ENCODE measurements around the gene ATP6V0E2.
A peak's percentile ranks its signal among the peaks of the same experiment; 100 is the strongest.

The ATP6V0E2 gene

GRCh38 chr7:149838992-149839408, 34.8 kb upstream of the ATP6V0E2 start:
- DNase-seq = no peak

DNA sequence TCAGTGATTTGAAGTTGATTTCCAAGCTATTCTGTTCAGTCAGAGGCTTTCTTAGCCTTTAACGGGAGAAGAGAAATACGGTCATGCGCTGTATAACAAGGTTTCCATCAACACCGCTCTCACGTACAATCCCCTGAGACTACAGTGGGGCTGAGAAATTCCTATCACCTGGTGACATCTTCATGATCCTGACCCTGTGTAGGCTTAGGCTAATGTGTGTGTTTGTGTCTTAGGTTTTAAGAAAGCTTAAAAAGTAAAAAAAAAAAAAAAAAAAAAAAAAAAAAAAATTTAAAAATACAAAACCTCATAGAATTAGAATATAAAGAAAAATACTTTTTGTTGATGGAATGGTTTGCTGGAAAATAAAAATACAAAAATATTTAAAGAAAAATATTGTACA, 33.8 kb upstream of the ATP6V0E2 start:
- no peak for DNase-seq

DNA sequence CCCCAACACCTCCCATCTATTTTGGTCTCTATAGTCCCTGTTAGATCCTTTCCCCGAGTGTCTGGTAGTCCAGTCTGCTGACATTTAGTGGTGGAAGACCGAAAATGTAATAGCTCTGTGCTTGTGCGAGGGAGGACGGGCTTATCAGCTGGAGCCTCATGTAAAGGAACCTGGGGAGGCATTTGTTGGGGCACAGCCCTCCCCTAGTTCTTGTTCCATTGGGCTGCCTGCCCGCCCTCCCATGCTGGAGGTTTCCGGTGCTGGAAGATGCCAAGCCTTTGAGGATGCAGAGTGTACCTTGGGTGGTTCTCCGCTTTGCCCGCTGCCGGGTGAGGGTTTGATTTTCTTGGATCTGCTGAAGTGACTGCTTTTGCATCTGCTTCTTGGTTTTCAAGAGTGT, 30.2 kb upstream of the ATP6V0E2 start:
- DNase-seq = no peak

GRCh38 chr7:149844445-149844844, 29.3 kb upstream of the ATP6V0E2 start:
- DNase-seq = no peak

DNA sequence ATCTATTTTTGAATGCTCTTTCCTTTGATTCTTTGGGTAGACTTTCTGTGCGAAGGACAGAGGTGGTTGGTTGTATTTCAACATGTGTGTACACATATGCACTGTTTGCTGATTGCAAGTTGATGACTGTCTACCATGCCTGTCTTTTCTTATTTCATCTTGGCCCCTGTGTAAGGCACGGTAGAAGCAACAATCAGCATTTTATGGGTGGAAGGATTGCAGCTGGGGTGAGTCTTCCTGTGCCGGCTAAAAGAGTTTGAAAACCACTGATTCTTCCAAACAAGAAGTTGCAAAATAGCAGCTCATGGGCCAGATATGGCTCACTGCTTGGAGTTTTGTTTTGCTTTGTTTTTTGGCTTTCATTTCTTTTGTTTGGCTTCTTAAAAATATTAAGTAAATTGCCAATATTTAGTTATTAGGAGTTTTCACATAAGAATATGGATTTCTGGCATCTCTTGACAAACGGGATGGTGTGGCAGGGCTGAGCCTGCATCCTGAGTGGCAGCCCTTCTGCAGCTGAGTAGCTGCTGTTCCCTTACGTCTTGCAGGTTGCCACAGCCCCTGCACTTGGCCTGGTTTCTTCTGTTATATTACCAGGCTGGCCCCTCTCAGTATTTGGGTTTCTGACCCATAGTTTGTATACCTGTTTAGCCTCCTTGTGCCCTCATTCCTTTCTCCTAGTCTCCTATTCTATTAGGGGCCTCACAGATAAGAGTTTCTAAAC, 28.4 kb upstream of the ATP6V0E2 start:
- DNase-seq = no peak

DNA sequence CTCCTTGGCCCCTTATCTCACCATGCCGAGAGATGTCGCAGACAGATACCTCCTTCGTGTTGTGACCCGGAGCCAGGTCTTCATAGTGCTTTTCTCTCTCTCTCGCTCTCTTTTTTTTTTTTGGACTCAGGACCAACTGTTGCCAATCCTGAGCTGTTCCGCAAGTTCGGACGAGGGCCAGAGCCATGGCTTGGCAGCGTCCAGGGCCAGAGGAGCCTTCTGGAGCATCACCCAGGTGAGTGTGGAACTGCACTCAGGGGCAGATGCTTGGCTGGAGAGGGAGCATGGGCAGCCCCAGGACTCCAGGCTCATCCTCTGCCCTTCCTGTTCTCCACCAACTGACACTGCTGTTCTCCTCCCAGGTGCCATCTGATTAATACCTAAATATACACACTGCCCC, 27.7 kb upstream of the ATP6V0E2 start:
- no peak for DNase-seq

- no peak for DNase-seq
Observed at GRCh38 chr7:149846436-149847046, 27.2 kb upstream of the ATP6V0E2 start.

DNA sequence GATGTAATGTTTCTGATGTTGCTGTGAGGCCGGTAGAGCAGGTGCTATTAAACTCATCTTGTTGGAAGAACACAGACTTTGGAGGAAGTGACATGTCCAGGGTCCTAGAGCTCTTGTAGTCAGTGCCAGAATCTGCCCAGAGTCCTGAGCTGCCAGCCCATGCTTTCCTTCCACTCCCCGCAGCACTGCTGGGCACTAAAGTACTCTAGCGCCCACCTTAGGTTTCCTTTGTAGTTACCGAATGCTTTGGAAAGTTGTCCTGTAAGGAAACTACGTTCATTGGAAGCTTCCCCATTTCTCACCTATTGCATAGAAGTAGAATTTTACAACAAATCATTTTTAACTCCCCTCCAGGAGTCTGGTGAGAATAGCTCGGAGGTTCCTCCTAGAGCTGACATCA, 24.6 kb upstream of the ATP6V0E2 start:
- DNase-seq = no peak

GRCh38 chr7:149850007-149850594, 23.7 kb upstream of the ATP6V0E2 start:
- no peak for DNase-seq

- DNase-seq = no peak
Observed at GRCh38 chr7:149850716-149851115, 23.1 kb upstream of the ATP6V0E2 start.

GRCh38 chr7:149851449-149851848, 22.3 kb upstream of the ATP6V0E2 start:
- DNase-seq = no peak

DNA sequence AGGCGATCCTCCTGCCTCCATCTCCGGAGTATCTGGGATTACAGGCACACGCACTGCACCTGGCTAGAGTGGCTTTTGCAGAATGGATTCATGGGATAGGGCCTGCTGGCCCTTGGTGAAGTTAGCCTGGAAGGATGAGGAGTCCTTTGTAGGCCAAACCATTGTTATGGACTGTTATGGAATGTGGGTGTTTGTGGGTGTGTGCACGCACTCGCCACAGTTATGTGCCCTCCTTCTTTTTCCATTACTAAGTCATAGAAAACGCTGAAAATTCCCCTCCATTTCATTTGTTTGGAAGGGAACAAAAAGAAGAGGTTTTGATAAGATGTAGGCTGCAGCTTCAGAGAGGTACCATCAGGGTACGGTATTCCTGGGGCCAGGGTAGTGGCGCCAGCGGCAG, 20.6 kb upstream of the ATP6V0E2 start:
- DNase-seq = no peak

DNA sequence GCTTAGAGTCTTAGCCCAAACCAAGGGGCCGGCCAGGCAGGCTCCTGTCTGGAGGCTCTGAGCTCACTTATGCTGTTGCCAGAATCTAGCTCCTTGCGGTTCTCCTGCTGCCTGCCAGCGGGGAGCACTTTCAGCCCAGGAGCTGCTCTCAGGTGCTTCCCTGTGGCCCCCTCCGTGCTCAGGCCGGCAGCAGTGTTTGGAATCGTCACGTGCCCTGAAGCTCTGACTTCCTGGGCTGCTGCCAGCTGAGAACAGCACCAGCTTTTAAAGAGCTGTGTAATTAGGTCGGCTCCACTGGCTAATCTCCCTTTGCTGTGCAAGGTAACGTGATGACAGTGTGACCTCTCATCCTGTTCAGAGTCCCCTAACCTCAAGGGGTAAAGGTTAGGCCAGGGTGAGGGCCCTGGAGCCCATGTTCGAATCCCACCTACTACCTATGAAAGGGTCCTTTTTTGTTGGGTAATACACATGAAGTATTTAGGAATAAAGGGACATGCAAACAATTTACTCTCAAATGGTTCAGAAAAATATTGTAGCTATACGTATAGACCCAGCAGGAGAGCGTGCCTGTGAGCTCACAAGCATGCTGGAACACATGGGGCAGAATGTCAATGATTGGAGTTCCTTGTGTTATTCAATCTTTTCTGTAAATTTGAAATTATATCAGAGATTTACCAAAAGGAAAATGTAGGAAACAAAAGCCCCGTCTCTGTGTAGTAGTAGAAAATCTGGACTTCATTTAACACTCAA, 19.0 kb upstream of the ATP6V0E2 start:
- no peak for DNase-seq

DNA sequence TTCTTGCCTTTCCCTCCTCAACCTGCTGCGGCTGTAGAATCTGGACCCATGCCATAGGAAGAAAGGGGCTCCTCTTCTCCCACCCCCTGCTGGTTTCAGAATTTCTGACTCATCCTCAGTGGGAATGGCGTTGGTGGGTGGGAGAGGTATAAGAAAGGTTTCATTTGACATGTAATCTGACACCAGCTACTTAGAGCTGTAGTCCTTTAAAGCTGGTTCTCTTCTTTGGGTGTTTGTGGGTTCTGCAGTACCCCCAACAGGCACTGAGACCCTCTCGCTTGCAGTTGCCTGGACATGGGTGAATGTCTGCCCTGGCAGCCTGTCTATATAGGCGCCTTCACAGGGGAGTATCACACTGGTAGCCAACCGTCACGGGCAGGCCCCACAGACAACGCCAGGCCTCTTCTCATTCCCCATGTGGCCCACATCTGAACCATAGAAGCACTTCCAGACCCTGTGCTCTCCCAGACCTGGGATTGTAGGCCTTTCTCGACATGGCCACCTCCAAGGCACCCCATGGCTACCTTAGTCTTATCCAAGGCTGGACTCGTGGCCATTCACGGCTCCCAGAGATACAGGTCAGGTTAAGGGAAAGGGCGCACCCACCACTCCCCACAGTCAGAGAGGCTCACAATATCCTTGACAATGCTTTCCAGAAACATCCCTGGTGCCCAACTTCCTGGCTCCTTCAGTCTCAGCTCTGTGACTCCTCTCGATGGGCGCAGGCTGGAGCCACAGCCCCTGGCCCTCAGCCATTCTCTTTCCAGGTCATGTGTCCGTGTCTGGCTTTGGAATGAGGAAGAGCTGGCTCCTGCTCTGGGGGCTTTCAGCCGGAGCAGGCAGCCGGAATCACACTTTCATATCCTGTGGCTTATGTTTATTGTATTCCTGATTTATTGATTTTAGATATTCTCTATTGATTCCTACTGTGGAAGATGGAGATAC, 18.1 kb upstream of the ATP6V0E2 start:
- no peak for DNase-seq

DNA sequence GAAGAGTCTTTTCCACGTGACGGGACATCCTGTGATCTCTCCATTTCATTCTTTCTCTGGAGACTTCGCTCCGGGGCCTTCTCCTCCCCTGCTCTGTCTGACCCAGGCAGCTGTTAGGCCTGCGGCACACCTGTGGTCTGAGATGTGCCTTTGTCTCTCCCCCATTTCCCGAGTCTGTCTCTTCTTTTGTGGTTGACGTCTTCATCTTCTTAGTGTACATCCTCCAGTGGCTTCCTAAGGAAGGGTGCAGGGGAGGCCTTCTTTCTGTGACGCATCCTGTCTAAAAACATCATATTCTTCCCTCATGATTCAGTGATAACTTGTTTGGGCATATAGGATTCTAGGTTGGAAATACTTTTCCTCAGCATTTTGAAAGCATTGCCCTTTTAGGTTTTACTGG, 17.2 kb upstream of the ATP6V0E2 start:
- DNase-seq = peak; percentile 59

- no peak for DNase-seq
Observed at GRCh38 chr7:149859369-149859768, 14.4 kb upstream of the ATP6V0E2 start.

- no peak for DNase-seq
Observed at GRCh38 chr7:149859876-149860275, 13.9 kb upstream of the ATP6V0E2 start.

GRCh38 chr7:149860821-149861727, 12.7 kb upstream of the ATP6V0E2 start:
- DNase-seq = peak; percentile 29

DNA sequence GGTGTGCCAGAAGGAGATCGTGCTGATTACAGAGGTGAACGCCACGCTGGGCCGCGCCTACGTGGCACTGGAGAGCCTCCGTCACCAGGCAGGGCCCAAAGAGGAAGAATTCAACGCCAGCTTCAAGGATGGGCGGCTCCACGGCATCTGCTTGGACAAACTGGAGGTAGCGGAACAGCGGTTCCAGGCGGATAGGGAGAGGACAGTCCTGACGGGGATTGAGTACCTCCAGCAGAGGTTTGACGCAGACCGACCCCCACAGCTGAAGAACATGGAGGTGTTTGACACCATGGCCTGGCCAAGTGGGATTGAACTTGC, 12.1 kb upstream of the ATP6V0E2 start:
- DNase-seq = no peak

DNA sequence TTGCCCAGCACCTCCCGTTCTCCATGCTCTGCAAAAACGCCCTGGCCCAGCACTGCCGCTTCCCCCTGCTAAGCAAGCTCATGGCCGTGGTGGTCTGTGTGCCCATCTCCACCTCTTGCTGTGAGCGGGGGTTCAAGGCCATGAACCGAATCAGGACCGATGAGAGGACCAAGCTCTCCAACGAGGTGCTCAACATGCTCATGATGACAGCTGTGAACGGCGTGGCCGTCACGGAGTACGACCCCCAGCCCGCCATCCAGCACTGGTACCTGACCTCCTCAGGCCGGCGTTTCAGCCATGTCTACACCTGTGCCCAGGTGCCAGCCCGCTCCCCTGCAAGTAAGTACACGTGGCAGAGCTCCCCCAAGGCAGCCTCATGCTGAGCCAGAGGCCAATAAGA, 11.6 kb upstream of the ATP6V0E2 start:
- no peak for DNase-seq

DNA sequence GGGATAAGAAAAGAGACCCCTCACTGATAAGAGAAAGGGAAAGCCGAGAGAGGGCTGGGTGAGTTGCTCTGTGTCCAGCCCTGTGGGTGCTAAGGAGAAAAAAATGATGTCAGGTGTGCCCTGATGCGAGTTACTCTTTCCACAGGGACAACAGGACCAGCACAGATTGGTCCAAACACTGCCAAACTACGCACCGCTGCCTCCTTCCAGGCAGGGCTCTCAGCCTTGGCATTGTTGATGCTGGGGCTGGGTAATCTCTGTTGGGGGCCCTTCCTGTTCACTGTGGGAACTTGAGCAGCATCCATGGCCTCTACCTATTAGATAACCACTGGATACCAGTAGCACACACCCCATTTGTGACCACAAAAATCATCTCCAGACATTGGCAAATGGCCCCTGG, 10.3 kb upstream of the ATP6V0E2 start:
- no peak for DNase-seq

DNA sequence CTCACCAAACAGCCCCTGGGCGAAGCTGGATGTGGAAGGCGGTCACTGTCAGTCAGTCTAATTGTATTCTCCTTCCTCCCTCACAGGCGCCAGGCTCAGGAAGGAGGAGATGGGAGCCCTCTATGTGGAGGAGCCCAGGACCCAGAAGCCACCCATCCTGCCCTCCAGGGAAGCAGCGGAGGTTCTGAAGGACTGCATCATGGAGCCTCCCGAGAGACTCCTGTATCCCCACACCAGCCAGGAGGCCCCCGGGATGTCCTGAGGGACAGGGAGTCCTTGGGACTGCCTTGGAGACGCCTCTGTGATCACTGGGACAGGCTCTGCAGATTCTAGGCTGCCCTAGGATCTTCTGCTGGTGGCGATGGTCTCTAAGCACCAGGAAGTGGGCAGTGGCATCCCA, 9.7 kb upstream of the ATP6V0E2 start:
- DNase-seq = no peak
